AG04450 (cell line): ENCODE measurements around the gene MDM2. TPM values are rescaled to one million over a fixed set of nuclear protein-coding genes. Genes with fewer than 3 reads are reported as not detected.

Source experiments
- CTCF ChIA-PET: fragments of 300-600, 350-600 bp; formaldehyde crosslinking; extraction: SDS; loops from one replicate; lab custom pipeline; 2022; ENCODE audit warnings: antibody characterized with exemption, inconsistent platforms; lab: Charles Lee
- POLR2A ChIA-PET: fragments of 350-600 bp; formaldehyde crosslinking; extraction: SDS; loops from one replicate; lab custom pipeline; 2021; ENCODE audit warnings: antibody characterized with exemption, inconsistent platforms; lab: Yijun Ruan, JAX
- DNase-seq: peaks from one replicate; pipeline ENCODE4 v3.0.0-alpha.2; 2011; ENCODE audit warnings: low read depth, low spot score
- H3K27ac ChIP-seq: one replicate; pipeline ENCODE4 v1.5.1; 2012; ENCODE audit warnings: low read depth, low read length, control low read depth
- H3K27me3 ChIP-seq: one replicate; pipeline ENCODE4 v1.6.0; 2012; ENCODE audit warnings: low read length; ENCODE audit not compliant: control insufficient read depth, insufficient read depth
- H3K4me3 ChIP-seq: 2 replicates; pipeline ENCODE4 v1.5.1; 2011; ENCODE audit warnings: mild to moderate bottlenecking, low read depth, low read length, control low read depth
- H3K9me3 ChIP-seq: 2 replicates; pipeline ENCODE4 v1.5.1; 2012; ENCODE audit warnings: low read length; ENCODE audit not compliant: control insufficient read depth, insufficient read depth
- CTCF ChIP-seq: IDR thresholded peaks from 2 replicates; pipeline ENCODE4 v1.5.1; 2011; ENCODE audit warnings: low read depth, low read length, control low read depth, inconsistent platforms
- polyA plus RNA-seq: library from polyadenylated mRNA; depleted of rRNA; stranded (reverse); fragments of >200 nt; gene quantifications from 2 replicates; pipeline ENCODE4 v1.2.3, GENCODE V29; 2011

MDM2 gene
- polyA plus RNA-seq, 1 experiment, result 82.2 TPM

- no peak for DNase-seq
- POLR2A ChIA-PET, result interaction anchor here (1.6 kb wide), 1 partner anchor 13 kb away, joined by 4 read pairs; no protein-coding TSS in a partner anchor
- Histone ChIP-seq H3K4me3 (no peak overlapping the region), H3K9me3 (no peaks in the 10 kb centered on the region), H3K27ac (no peak overlapping the region), H3K27me3 (no peaks in the 10 kb centered on the region)
- TF ChIP-seq CTCF, result no peak
- CTCF ChIA-PET, result interaction anchor here (0.7 to 5.7 kb wide), 2 partner anchors 12 to 414 kb away, joined by 3 to 41 read pairs; no protein-coding TSS in a partner anchor
Measured at GRCh38 chr12:68842784-68843567, 35.0 kb downstream of the MDM2 start.

GRCh38 chr12:68844318-68844745, 36.4 kb downstream of the MDM2 start:
- POLR2A ChIA-PET, result no interaction called here
- no peak for DNase-seq
- CTCF ChIA-PET, result interaction anchor here (2.2 to 5.7 kb wide), 2 partner anchors 14 to 226 kb away, joined by 7 to 41 read pairs; no protein-coding TSS in a partner anchor

DNA sequence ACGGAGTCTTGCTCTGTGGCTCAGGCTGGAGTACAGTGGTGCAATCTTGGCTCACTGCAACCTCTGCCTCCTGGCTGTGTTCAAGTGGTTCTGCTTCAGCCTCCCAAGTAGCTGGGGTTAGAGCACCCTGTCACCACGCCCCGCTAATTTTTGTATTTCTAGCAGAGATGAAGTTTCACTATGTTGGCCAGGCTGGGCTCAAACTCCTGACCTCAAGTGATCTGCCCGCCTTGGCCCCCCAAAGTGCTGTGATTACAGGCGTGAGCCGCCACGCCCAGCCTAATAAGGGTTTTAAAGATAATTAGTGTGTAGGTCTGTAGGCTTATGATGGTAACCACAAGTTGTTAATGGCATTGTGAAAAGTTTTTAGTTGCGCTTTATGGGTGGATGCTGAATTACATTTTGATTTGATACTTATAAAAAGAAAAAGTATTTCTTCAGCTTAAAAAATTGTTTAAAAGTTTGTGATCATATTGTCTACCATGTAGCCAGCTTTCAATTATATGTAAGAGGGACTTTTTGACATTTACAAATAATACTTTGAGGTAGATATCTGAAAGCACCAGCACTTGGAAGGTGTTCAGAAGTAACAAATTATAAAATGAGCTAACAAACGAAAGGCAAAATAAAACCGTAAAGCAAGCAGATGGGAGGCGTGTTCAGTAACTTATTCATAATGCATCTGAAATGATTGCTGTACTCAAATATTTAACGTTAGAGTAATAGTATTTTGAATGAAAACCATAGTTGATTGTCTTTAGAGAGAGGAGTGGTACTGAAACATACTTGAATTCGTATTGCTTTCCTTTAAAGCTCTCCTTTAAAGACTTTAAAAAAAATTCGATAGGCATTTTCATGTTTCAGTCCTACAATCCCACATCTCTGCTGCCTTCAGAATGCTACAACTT, 37.1 kb downstream of the MDM2 start:
- no peak for DNase-seq
- no peak for TF ChIP-seq CTCF
- POLR2A ChIA-PET, result interaction anchor here (0.6 kb wide), 1 partner anchor 121 kb away, joined by 5 read pairs; no protein-coding TSS in a partner anchor
- CTCF ChIA-PET, result interaction anchor here (2.2 to 5.7 kb wide), 2 partner anchors 14 to 225 kb away, joined by 7 to 41 read pairs; no protein-coding TSS in a partner anchor
- no peak overlapping the region for H3K4me3 ChIP-seq
- no peaks in the 10 kb centered on the region for H3K27me3 ChIP-seq
- no peaks in the 10 kb centered on the region for H3K9me3 ChIP-seq
- H3K27ac ChIP-seq, result no peak overlapping the region

More at GRCh38 chr12:68844318-68844745, 36.4 kb downstream of the MDM2 start:
- Histone ChIP-seq H3K9me3 (no peaks in the 10 kb centered on the region), H3K27me3 (no peaks in the 10 kb centered on the region), H3K4me3 (no peak overlapping the region), H3K27ac (no peak overlapping the region)
- TF ChIP-seq CTCF, result no peak

GRCh38 chr12:68846811-68847210, 38.8 kb downstream of the MDM2 start:
- Histone ChIP-seq H3K9me3 (no peaks in the 10 kb centered on the region), H3K27ac (no peak overlapping the region), H3K27me3 (no peaks in the 10 kb centered on the region), H3K4me3 (no peak overlapping the region)
- CTCF ChIA-PET, result interaction anchor here (5.7 kb wide), 1 partner anchor 16 kb away, joined by 41 read pairs; no protein-coding TSS in a partner anchor
- no peak for TF ChIP-seq CTCF
- DNase-seq, result no peak
- POLR2A ChIA-PET, result no interaction called here
